ENCODE measurements around the gene CEP192. TPM values are rescaled to one million over a fixed set of nuclear protein-coding genes. Genes with fewer than 3 reads are reported as not detected.

CEP192 gene
- total RNA-seq, 1 donor, result 29.7 TPM

DNA sequence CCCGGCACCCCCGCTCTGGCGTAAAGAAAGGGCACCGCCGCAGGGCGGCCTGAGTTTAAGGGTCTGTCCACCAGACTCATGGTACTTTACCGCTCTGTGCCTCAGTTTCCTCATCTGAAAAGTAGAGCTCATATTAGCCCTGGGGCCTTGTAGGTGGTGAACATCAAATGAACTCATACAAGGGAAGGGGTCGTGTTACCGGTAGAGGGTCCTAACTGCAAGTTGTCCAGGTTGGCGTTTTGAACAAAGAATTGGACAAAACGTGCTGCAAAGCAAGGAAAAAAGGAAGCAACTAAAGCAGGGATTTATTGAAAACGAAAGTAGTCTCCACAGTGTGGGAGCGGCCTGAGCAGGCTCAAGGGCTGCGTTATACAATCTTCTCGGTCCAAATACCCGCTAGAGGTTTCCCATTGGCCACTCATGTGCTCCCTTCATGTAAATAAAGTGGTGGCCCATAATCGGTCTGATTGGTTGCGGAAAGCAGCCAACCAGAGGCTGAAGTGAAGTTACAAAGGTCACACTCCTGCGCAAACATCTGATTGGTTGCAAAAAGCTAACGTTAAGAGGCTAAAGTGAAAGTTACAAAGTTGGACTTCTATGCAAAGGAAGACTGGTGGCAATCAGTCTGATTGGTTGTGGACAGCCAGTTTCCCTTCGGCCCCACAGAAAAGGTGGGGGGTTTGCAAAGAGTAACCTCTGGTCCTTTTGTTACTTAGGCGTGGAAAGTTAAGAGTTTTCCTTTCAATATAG lies 146.7 kb downstream of the CEP192 start:
- H3K79me2 ChIP-seq (ENCODE audit: insufficient read depth, low read length), result no peaks in the 10 kb centered on the region
- peak; percentile 99 for DNase-seq (ENCODE audit: insufficient read length, low spot score, missing footprints)
- no peaks in the 10 kb centered on the region for H3K27me3 ChIP-seq (ENCODE audit: insufficient read depth, low read length)

DNA sequence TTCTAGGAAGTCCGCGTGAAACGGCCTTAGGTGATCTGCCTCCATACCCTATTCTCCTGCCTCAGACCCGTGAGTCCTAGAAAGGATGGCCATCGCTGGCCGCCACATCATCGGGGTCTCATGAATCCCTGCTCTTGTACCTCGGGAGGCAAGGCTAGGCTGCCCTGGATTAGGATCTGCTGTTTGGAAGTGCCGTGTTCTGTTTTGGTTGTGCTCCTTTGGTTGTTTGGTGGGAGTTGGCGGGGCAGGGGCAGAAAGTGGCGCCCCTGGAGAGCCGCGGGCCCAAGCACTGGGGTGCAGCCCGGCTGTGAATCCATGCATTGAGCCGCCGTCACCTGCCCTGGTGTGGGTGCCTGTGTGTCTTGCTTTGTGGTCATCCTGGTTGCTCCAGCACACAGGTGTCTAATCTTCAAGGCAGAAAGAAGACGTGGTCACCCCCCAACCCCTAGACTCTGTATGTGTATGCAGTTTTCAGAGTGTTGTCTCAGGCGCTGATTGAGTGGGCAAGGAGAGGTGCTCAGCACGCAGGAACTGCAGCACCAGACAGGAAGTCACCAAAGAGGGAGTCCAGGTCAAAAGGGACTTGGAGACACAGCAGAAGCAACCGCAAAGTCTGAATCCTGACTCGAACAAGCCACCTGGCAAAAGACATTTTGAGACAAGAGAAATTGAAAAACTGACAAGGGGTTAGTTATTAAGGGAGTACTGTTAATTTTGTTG lies 147.4 kb downstream of the CEP192 start:
- no peaks in the 10 kb centered on the region for H4K20me1 ChIP-seq (ENCODE audit: insufficient read depth, low read length)
- TF ChIP-seq, protein P1, sequence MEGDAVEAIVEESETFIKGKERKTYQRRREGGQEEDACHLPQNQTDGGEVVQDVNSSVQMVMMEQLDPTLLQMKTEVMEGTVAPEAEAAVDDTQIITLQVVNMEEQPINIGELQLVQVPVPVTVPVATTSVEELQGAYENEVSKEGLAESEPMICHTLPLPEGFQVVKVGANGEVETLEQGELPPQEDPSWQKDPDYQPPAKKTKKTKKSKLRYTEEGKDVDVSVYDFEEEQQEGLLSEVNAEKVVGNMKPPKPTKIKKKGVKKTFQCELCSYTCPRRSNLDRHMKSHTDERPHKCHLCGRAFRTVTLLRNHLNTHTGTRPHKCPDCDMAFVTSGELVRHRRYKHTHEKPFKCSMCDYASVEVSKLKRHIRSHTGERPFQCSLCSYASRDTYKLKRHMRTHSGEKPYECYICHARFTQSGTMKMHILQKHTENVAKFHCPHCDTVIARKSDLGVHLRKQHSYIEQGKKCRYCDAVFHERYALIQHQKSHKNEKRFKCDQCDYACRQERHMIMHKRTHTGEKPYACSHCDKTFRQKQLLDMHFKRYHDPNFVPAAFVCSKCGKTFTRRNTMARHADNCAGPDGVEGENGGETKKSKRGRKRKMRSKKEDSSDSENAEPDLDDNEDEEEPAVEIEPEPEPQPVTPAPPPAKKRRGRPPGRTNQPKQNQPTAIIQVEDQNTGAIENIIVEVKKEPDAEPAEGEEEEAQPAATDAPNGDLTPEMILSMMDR (IDR thresholded peaks at IDR 0.05; ENCODE audit: extremely low read depth, low read depth, low read length), result no peak
- H3K36me3 ChIP-seq (ENCODE audit: insufficient read depth, low read length), result no peaks in the 10 kb centered on the region
- no peak overlapping the region for H3K27ac ChIP-seq (ENCODE audit: low read depth, low read length)
- H3K79me2 ChIP-seq (ENCODE audit: insufficient read depth, low read length), result no peaks in the 10 kb centered on the region
- H3K4me3 ChIP-seq (ENCODE audit: insufficient read depth, low read length), result peak overlapping the region; percentile 76
- H3K4me2 ChIP-seq (ENCODE audit: insufficient read depth, low read length), result peak overlapping the region; percentile 98
- H3K4me1 ChIP-seq (ENCODE audit: insufficient read depth, low read length), result peaks cover 8% of the 10 kb centered on the region
- no peak for DNase-seq (ENCODE audit: insufficient read length, low spot score, missing footprints)
- no peaks in the 10 kb centered on the region for H3K9me3 ChIP-seq (ENCODE audit: low read depth, low read length)
- H3K27me3 ChIP-seq (ENCODE audit: insufficient read depth, low read length), result no peaks in the 10 kb centered on the region
- H2AFZ ChIP-seq (ENCODE audit: low read length), result peak overlapping the region; percentile 92

More for the DNA sequence above, 146.7 kb downstream of the CEP192 start:
- Histone ChIP-seq H4K20me1 (ENCODE audit: insufficient read depth, low read length) (no peaks in the 10 kb centered on the region), H3K4me2 (ENCODE audit: insufficient read depth, low read length) (peak overlapping the region; percentile 98), H3K4me1 (ENCODE audit: insufficient read depth, low read length) (peaks cover 8% of the 10 kb centered on the region), H3K27ac (ENCODE audit: low read depth, low read length) (no peak overlapping the region), H3K9me3 (ENCODE audit: low read depth, low read length) (no peaks in the 10 kb centered on the region), H2AFZ (ENCODE audit: low read length) (peak overlapping the region; percentile 92), H3K4me3 (ENCODE audit: insufficient read depth, low read length) (peak overlapping the region; percentile 76), H3K36me3 (ENCODE audit: insufficient read depth, low read length) (no peaks in the 10 kb centered on the region)
- TF ChIP-seq, protein P1 (IDR thresholded peaks at IDR 0.05; ENCODE audit: extremely low read depth, low read depth, low read length), result no peak

DNA sequence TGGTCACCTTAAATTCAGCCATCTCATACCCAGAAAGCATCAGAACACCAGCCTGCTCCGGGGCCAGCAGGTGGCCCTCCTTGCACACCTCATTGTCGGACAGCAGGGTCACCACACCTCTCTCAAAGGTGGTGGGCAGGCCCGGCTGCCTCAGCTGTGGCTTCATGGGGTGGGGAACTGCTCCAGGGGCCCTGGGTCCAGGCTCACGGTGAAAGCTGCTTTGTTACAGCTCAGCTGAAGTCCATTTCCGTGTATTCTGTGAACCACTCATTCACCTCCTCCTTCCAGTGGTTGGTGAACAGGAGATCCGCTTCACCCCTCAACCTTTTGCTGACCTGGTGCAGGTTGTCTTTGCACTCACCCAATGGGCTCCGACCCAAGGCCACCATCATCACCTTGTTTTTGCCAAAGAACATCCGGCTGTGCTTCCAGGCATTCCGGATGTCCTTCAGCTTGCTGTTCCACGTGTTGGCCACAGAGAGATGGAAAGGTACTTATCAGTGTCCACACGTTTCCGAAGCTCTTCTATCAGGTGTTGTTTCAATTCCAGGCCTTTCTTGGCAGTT lies 148.8 kb downstream of the CEP192 start:
- Histone ChIP-seq H3K9me3 (ENCODE audit: low read depth, low read length) (peaks cover 2% of the 10 kb centered on the region), H3K27ac (ENCODE audit: low read depth, low read length) (no peak overlapping the region), H3K36me3 (ENCODE audit: insufficient read depth, low read length) (no peaks in the 10 kb centered on the region), H3K4me1 (ENCODE audit: insufficient read depth, low read length) (peaks cover 8% of the 10 kb centered on the region), H2AFZ (ENCODE audit: low read length) (no peak overlapping the region), H3K27me3 (ENCODE audit: insufficient read depth, low read length) (no peaks in the 10 kb centered on the region), H3K4me3 (ENCODE audit: insufficient read depth, low read length) (no peak overlapping the region), H4K20me1 (ENCODE audit: insufficient read depth, low read length) (no peaks in the 10 kb centered on the region), H3K4me2 (ENCODE audit: insufficient read depth, low read length) (no peak overlapping the region), H3K79me2 (ENCODE audit: insufficient read depth, low read length) (no peaks in the 10 kb centered on the region)
- no peak for DNase-seq (ENCODE audit: insufficient read length, low spot score, missing footprints)
- TF ChIP-seq, protein P1 (IDR thresholded peaks at IDR 0.05; ENCODE audit: extremely low read depth, low read depth, low read length), result no peak

DNA sequence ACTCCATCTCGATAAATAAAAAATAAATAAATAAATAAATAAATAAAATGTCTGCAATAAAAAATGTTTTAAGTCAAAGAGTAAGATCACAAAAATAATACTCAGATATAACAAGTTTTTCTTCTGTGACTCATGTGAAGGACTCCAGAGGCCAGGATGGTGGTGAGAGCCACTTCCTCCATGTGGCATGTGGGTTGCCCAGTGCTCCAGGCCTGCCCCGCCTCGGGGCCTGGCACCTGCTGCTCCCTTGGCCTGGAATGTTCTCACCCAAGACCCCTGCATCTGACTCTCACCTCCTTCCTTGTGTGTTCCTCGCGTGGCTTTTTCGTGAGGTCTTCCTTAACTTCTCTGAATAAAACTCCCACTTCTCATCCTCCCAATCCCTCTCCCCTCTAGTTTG lies 150.0 kb downstream of the CEP192 start:
- Histone ChIP-seq H2AFZ (ENCODE audit: low read length) (no peak overlapping the region), H3K27ac (ENCODE audit: low read depth, low read length) (no peak overlapping the region), H3K36me3 (ENCODE audit: insufficient read depth, low read length) (no peaks in the 10 kb centered on the region), H3K9me3 (ENCODE audit: low read depth, low read length) (peaks cover 2% of the 10 kb centered on the region), H3K27me3 (ENCODE audit: insufficient read depth, low read length) (no peaks in the 10 kb centered on the region), H3K4me3 (ENCODE audit: insufficient read depth, low read length) (no peak overlapping the region), H4K20me1 (ENCODE audit: insufficient read depth, low read length) (no peaks in the 10 kb centered on the region), H3K4me2 (ENCODE audit: insufficient read depth, low read length) (no peak overlapping the region), H3K79me2 (ENCODE audit: insufficient read depth, low read length) (no peaks in the 10 kb centered on the region), H3K4me1 (ENCODE audit: insufficient read depth, low read length) (peaks cover 8% of the 10 kb centered on the region)
- DNase-seq (ENCODE audit: insufficient read length, low spot score, missing footprints), result peak; percentile 92
- TF ChIP-seq, protein P1 (IDR thresholded peaks at IDR 0.05; ENCODE audit: extremely low read depth, low read depth, low read length), result no peak
